Calu3 (cell line): Measurements from ENCODE around the gene ZEB2. TPM values are rescaled to one million over a fixed set of nuclear protein-coding genes. Genes with fewer than 3 reads are reported as not detected.

Experiments
- BruUV-seq: library from RNA; stranded (reverse); fragments of 400-500 nt; replicated peaks from 2 replicates; lab custom pipeline; 2021; lab: Mats Ljungman, UMichigan
- CTCF ChIA-PET: fragments of 300-600 bp; sonication (Branson Sonifier 250); formaldehyde crosslinking; loops from one replicate; lab custom pipeline; 2022; ENCODE audit warnings: antibody characterized with exemption; lab: Charles Lee
- DNase-seq: peaks from one replicate; pipeline ENCODE4 v3.0.0; 2022
- H3K27ac Mint-ChIP-seq: one replicate; pipeline ENCODE4 v1.8.0; 2022; ENCODE audit warnings: mixed read lengths; ENCODE audit not compliant: unreplicated experiment
- H3K27me3 Mint-ChIP-seq: one replicate; pipeline ENCODE4 v1.8.0; 2022; ENCODE audit warnings: mixed read lengths; ENCODE audit not compliant: unreplicated experiment
- H3K36me3 Mint-ChIP-seq: one replicate; pipeline ENCODE4 v1.8.0; 2022; ENCODE audit warnings: mild to moderate bottlenecking, moderate library complexity, mixed read lengths; ENCODE audit not compliant: insufficient read depth, unreplicated experiment
- H3K4me1 Mint-ChIP-seq: one replicate; pipeline ENCODE4 v1.8.0; 2022; ENCODE audit warnings: mild to moderate bottlenecking, low read depth, mixed read lengths; ENCODE audit not compliant: unreplicated experiment
- H3K4me3 Mint-ChIP-seq: one replicate; pipeline ENCODE4 v1.8.0; 2022; ENCODE audit warnings: mild to moderate bottlenecking, low read depth, moderate library complexity, mixed read lengths; ENCODE audit not compliant: unreplicated experiment
- H3K9me3 Mint-ChIP-seq: one replicate; pipeline ENCODE4 v1.8.0; 2022; ENCODE audit warnings: low read depth, mixed read lengths; ENCODE audit not compliant: unreplicated experiment
- intact Hi-C: fragments of 100-400 bp; cut with micrococcal nuclease; formaldehyde crosslinking; loops from one replicate; pipeline ENCODE4 v1.10.0; 2022; ENCODE audit not compliant: unreplicated experiment
- total RNA-seq: library from RNA; stranded (reverse); gene quantifications from 2 replicates; pipeline ENCODE4 v1.2.3, GENCODE V29; 2022
- TF ChIP-seq, protein P1 (sequence below): fragments of 200-600 bp; IDR thresholded peaks from one replicate; pipeline ENCODE4 v1.8.0; 2022; ENCODE audit warnings: antibody characterized with exemption; ENCODE audit not compliant: unreplicated experiment

ZEB2 gene
- total RNA-seq, 1 experiment from 2014 or later, result 0.97 TPM

GRCh38 chr2:144490857-144491256 is 29.1 kb downstream of the ZEB2 start:
- no peak for DNase-seq
- H3K4me1 Mint-ChIP-seq, result no peaks in the 10 kb centered on the region
- TF ChIP-seq, protein P1, sequence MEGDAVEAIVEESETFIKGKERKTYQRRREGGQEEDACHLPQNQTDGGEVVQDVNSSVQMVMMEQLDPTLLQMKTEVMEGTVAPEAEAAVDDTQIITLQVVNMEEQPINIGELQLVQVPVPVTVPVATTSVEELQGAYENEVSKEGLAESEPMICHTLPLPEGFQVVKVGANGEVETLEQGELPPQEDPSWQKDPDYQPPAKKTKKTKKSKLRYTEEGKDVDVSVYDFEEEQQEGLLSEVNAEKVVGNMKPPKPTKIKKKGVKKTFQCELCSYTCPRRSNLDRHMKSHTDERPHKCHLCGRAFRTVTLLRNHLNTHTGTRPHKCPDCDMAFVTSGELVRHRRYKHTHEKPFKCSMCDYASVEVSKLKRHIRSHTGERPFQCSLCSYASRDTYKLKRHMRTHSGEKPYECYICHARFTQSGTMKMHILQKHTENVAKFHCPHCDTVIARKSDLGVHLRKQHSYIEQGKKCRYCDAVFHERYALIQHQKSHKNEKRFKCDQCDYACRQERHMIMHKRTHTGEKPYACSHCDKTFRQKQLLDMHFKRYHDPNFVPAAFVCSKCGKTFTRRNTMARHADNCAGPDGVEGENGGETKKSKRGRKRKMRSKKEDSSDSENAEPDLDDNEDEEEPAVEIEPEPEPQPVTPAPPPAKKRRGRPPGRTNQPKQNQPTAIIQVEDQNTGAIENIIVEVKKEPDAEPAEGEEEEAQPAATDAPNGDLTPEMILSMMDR, result no peak
- H3K4me3 Mint-ChIP-seq, result no peak overlapping the region
- H3K27me3 Mint-ChIP-seq, result no peaks in the 10 kb centered on the region
- no TSS peak for BruUV-seq
- intact Hi-C loops, result no loop called here
- no peaks in the 10 kb centered on the region for H3K9me3 Mint-ChIP-seq
- H3K36me3 Mint-ChIP-seq, result no peaks in the 10 kb centered on the region
- CTCF ChIA-PET, result no interaction called here
- no peak overlapping the region for H3K27ac Mint-ChIP-seq

- Mint-ChIP-seq H3K4me3 (no peak overlapping the region), H3K27me3 (no peaks in the 10 kb centered on the region), H3K27ac (no peak overlapping the region), H3K9me3 (no peaks in the 10 kb centered on the region), H3K4me1 (no peaks in the 10 kb centered on the region), H3K36me3 (no peaks in the 10 kb centered on the region)
- no peak for DNase-seq
- CTCF ChIA-PET, result no interaction called here
- BruUV-seq, result no TSS peak
- intact Hi-C loops, result no loop called here
- TF ChIP-seq, protein P1, result no peak
Measured at GRCh38 chr2:144490017-144490416, 29.9 kb downstream of the ZEB2 start.

DNA sequence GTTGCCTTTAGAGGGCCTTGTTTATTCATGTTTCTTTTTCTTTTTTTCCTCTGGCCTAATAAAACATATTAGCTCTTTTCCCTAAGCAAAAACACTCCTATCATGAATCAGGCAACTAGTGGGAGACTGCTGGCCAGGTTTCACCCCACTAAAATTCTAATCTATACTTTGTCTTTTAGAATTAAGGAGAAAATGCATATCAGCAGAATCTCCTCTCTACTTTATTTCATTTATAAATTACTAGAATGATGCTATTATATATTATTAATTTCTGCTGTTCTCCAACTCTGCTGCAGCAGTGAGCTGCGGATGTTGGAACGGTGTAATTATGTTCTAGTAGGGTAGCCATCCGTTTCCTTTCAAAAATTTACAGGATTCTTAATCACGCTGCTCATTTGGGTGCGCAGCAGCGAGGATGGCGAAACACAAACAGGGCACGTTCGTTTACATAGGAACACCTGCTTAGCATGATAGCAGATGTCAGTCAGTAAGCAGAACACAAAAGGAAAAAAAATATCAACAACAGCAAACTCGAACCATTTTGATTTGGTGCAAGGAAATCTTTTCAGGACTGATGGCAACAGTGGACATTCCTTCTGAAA is 30.5 kb downstream of the ZEB2 start:
- Mint-ChIP-seq H3K4me1 (no peaks in the 10 kb centered on the region), H3K4me3 (no peak overlapping the region), H3K9me3 (no peaks in the 10 kb centered on the region), H3K27me3 (no peaks in the 10 kb centered on the region), H3K27ac (no peak overlapping the region), H3K36me3 (no peaks in the 10 kb centered on the region)
- CTCF ChIA-PET, result no interaction called here
- DNase-seq, result no peak
- intact Hi-C loops, result no loop called here
- no TSS peak for BruUV-seq
- TF ChIP-seq, protein P1, result no peak

DNA sequence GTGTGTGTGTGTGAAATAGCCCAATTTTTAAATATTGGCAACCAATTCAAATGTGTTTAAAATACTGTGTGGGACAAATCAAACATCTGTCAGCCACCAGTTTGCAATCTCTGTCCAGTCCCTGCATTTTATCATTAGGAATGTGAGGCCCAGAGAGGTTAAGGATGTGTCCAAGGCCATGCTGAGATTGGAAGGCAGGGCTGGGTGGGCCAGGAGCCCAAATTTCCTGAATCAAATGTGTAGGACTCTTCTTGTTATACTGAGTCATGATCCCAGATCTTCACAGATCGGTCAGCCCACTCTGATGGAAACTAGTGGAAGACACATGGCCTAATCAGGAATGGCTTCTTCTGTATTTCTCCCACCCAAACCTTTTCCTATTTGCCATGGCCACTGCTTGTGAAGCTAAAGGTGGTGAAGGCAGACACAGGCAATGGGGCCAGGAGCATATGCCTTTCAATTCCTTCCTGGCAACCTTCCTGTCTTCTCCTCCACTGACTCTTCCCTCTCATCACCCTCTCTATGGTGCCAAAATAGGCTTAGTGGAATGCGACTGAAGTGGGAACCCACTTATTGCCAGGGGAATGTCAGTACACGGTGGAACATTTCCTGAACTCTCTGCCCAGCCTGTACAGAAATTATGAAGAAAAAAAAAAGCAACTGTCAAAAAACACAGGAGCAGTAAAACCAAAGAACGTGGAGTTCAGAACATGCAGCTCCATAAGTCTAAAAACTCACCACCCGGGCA is 35.5 kb downstream of the ZEB2 start:
- CTCF ChIA-PET, result no interaction called here
- H3K4me3 Mint-ChIP-seq, result no peak overlapping the region
- intact Hi-C loops, result no loop called here
- no peaks in the 10 kb centered on the region for H3K4me1 Mint-ChIP-seq
- TF ChIP-seq, protein P1, result no peak
- no peaks in the 10 kb centered on the region for H3K27me3 Mint-ChIP-seq
- no TSS peak for BruUV-seq
- H3K27ac Mint-ChIP-seq, result no peak overlapping the region
- H3K9me3 Mint-ChIP-seq, result no peaks in the 10 kb centered on the region
- H3K36me3 Mint-ChIP-seq, result no peaks in the 10 kb centered on the region
- DNase-seq, result no peak
